T-helper 9 cell (primary cell): ENCODE measurements around the gene ETV3.

Experiments used
- DNase-seq: peaks from one replicate; pipeline ENCODE4 v3.0.0-alpha.2; 2020

ETV3 gene

GRCh38 chr1:157158967-157159366 lies 20.8 kb upstream of the ETV3 start:
- DNase-seq = no peak

GRCh38 chr1:157157501-157158190 lies 19.5 kb upstream of the ETV3 start:
- DNase-seq = no peak

GRCh38 chr1:157156058-157156541 lies 17.9 kb upstream of the ETV3 start:
- DNase-seq = peak; percentile 74

GRCh38 chr1:157155658-157156057 lies 17.5 kb upstream of the ETV3 start:
- no peak for DNase-seq

GRCh38 chr1:157154940-157155514 lies 16.8 kb upstream of the ETV3 start:
- no peak for DNase-seq

- DNase-seq = no peak
These were observed 16.1 kb upstream of the ETV3 start for GRCh38 chr1:157154291-157154690.

GRCh38 chr1:157153746-157154145 lies 15.6 kb upstream of the ETV3 start:
- no peak for DNase-seq

- no peak for DNase-seq
These were observed 14.3 kb upstream of the ETV3 start for GRCh38 chr1:157152510-157152909.

- no peak for DNase-seq
These were observed 13.3 kb upstream of the ETV3 start for GRCh38 chr1:157151506-157151905.

GRCh38 chr1:157151073-157151472 lies 12.9 kb upstream of the ETV3 start:
- no peak for DNase-seq

- no peak for DNase-seq
These were observed 12.4 kb upstream of the ETV3 start for GRCh38 chr1:157150631-157151030.

- no peak for DNase-seq
These were observed 9.9 kb upstream of the ETV3 start for GRCh38 chr1:157147906-157148700.

GRCh38 chr1:157147037-157147436 lies 8.8 kb upstream of the ETV3 start:
- no peak for DNase-seq

- no peak for DNase-seq
These were observed 8.0 kb upstream of the ETV3 start for GRCh38 chr1:157146244-157146643.

- DNase-seq = no peak
These were observed 6.9 kb upstream of the ETV3 start for GRCh38 chr1:157145076-157145475.

- DNase-seq = no peak
These were observed 6.3 kb upstream of the ETV3 start for GRCh38 chr1:157144509-157144908.

GRCh38 chr1:157142765-157143423 lies 4.7 kb upstream of the ETV3 start:
- no peak for DNase-seq

GRCh38 chr1:157142201-157142600 lies 4.0 kb upstream of the ETV3 start:
- DNase-seq = no peak

- no peak for DNase-seq
These were observed 3.1 kb upstream of the ETV3 start for GRCh38 chr1:157141212-157141855.

GRCh38 chr1:157140063-157140588 lies 1.9 kb upstream of the ETV3 start:
- no peak for DNase-seq

GRCh38 chr1:157139052-157139715 lies 989 bp upstream of the ETV3 start:
- DNase-seq = no peak
